T-helper 1 cell treated with Interleukin-12 subunit alpha and Interleukin-12 subunit beta and Interleukin-4 antibody, amounts not matched to agents 30 ng/mL and 1 ng/mL, for 36 hours (primary cell): ENCODE measurements around the gene COG7. TPM values are rescaled to one million over a fixed set of nuclear protein-coding genes. Genes with fewer than 3 reads are reported as not detected.
"Not testable (repeated sequence)": the region's sequence is repeated elsewhere in the genome, so short reads cannot be mapped to it uniquely, and the experiment has no call there.

Source experiments
- intact Hi-C: fragments of 100-400 bp; cut with micrococcal nuclease; formaldehyde crosslinking; loops from one replicate; pipeline ENCODE4 v1.15.1; 2024
- total RNA-seq: library from RNA; stranded (reverse); gene quantifications from 2 replicates; pipeline ENCODE4 v1.2.3, GENCODE V29; 2022

COG7 gene
- total RNA-seq = 24.0 and 25.4 TPM in 2 replicates

GRCh38 chr16:23452572-23453337 lies at the start of gene COG7:
Gene COG7 (minus strand): TSS chr16:23453189. CDS start chr16:23452994, 195 bp downstream.
- intact Hi-C loops = loop anchor here (1.0 to 10.0 kb wide), 8 partner anchors 18 to 1086 kb away; partner anchors contain the start of genes DCTN5, EARS2, NDUFAB1 and PALB2

GRCh38 chr16:23502466-23502865 lies 49.5 kb upstream of the COG7 start:
- intact Hi-C loops = loop anchor here (10.0 kb wide), 1 partner anchor 332 kb away; the partner anchor contains the start of gene PRKCB

GRCh38 chr16:23501291-23501690 lies 48.3 kb upstream of the COG7 start:
- intact Hi-C loops = loop anchor here (10.0 kb wide), 1 partner anchor 334 kb away; the partner anchor contains the start of gene PRKCB

- intact Hi-C loops = loop anchor here (10.0 kb wide), 1 partner anchor 334 kb away; the partner anchor contains the start of gene PRKCB
Observed at GRCh38 chr16:23500862-23501225, 47.9 kb upstream of the COG7 start.

GRCh38 chr16:23500212-23500861 lies 47.3 kb upstream of the COG7 start:
- intact Hi-C loops = loop anchor here (10.0 kb wide), 1 partner anchor 334 kb away; the partner anchor contains the start of gene PRKCB

GRCh38 chr16:23499801-23500200 lies 46.8 kb upstream of the COG7 start:
- intact Hi-C loops = loop anchor here (10.0 kb wide), 1 partner anchor 335 kb away; the partner anchor contains the start of gene PRKCB

- intact Hi-C loops = no loop called here
Observed at GRCh38 chr16:23498863-23499262, 45.9 kb upstream of the COG7 start.

- intact Hi-C loops = no loop called here
Observed at GRCh38 chr16:23497543-23497868, 44.5 kb upstream of the COG7 start.

GRCh38 chr16:23496821-23497542 lies 44.0 kb upstream of the COG7 start:
- intact Hi-C loops = no loop called here

- intact Hi-C loops = no loop called here
Observed at GRCh38 chr16:23495671-23496070, 42.7 kb upstream of the COG7 start.

GRCh38 chr16:23494188-23494587 lies 41.2 kb upstream of the COG7 start:
- intact Hi-C loops = no loop called here

- intact Hi-C loops = no loop called here
Observed at GRCh38 chr16:23491490-23492391, 38.8 kb upstream of the COG7 start.

GRCh38 chr16:23486480-23486879 lies 33.5 kb upstream of the COG7 start:
- intact Hi-C loops = no loop called here

GRCh38 chr16:23485841-23486240 lies 32.9 kb upstream of the COG7 start:
- intact Hi-C loops = no loop called here

- intact Hi-C loops = no loop called here
Observed at GRCh38 chr16:23485257-23485614, 32.2 kb upstream of the COG7 start.

- intact Hi-C loops = no loop called here
Observed at GRCh38 chr16:23484510-23485256, 31.7 kb upstream of the COG7 start.

- intact Hi-C loops = not testable (repeated sequence)
Observed at GRCh38 chr16:23483492-23483891, 30.5 kb upstream of the COG7 start.

GRCh38 chr16:23482778-23483177 lies 29.8 kb upstream of the COG7 start:
- intact Hi-C loops = no loop called here

GRCh38 chr16:23480257-23480656 lies 27.3 kb upstream of the COG7 start:
- intact Hi-C loops = no loop called here

- intact Hi-C loops = no loop called here
Observed at GRCh38 chr16:23479138-23479537, 26.1 kb upstream of the COG7 start.
